HUES48 (cell line): Measurements from ENCODE around the gene PDZRN3.

Experiments used
- H3K27ac ChIP-seq: one replicate; pipeline ENCODE4 v1.7.0; 2013; ENCODE audit warnings: low read depth, low read length, inconsistent platforms
- H3K27me3 ChIP-seq: 2 replicates; pipeline ENCODE4 v1.6.1; 2013; ENCODE audit warnings: mild to moderate bottlenecking, low read length; ENCODE audit not compliant: control insufficient read depth, insufficient read depth
- H3K36me3 ChIP-seq: 2 replicates; pipeline ENCODE4 v1.6.1; 2013; ENCODE audit warnings: low read length; ENCODE audit not compliant: control insufficient read depth, insufficient read depth
- H3K4me1 ChIP-seq: 2 replicates; pipeline ENCODE4 v1.6.1; 2013; ENCODE audit warnings: mild to moderate bottlenecking, low read length; ENCODE audit not compliant: control insufficient read depth, insufficient read depth
- H3K4me3 ChIP-seq: 2 replicates; pipeline ENCODE4 v1.5.1; 2013; ENCODE audit warnings: mild to moderate bottlenecking, low read depth, low read length
- H3K9ac ChIP-seq: 2 replicates; pipeline ENCODE4 v1.6.1; 2013; ENCODE audit warnings: mild to moderate bottlenecking, low read depth, low read length, moderate library complexity
- H3K9me3 ChIP-seq: 2 replicates; pipeline ENCODE4 v1.6.1; 2013; ENCODE audit warnings: low read length; ENCODE audit not compliant: control insufficient read depth, insufficient read depth

PDZRN3 gene

GRCh38 chr3:73656241-73656890, 31.6 kb upstream of the PDZRN3 start:
- no peaks in the 10 kb centered on the region for H3K27me3 ChIP-seq
- peaks cover 11% of the 10 kb centered on the region for H3K4me1 ChIP-seq
- no peak overlapping the region for H3K9ac ChIP-seq
- H3K36me3 ChIP-seq, result no peaks in the 10 kb centered on the region
- H3K27ac ChIP-seq, result no peak overlapping the region
- H3K4me3 ChIP-seq, result no peak overlapping the region
- no peaks in the 10 kb centered on the region for H3K9me3 ChIP-seq

- H3K27ac ChIP-seq, result no peak overlapping the region
- H3K36me3 ChIP-seq, result no peaks in the 10 kb centered on the region
- H3K9ac ChIP-seq, result no peak overlapping the region
- no peaks in the 10 kb centered on the region for H3K9me3 ChIP-seq
- H3K4me1 ChIP-seq, result peaks cover 11% of the 10 kb centered on the region
- H3K27me3 ChIP-seq, result no peaks in the 10 kb centered on the region
- H3K4me3 ChIP-seq, result no peak overlapping the region
These were observed 30.5 kb upstream of the PDZRN3 start for GRCh38 chr3:73655197-73655596.

GRCh38 chr3:73653877-73654276, 29.1 kb upstream of the PDZRN3 start:
- Histone ChIP-seq H3K36me3 (no peaks in the 10 kb centered on the region), H3K4me3 (no peak overlapping the region), H3K9me3 (no peaks in the 10 kb centered on the region), H3K4me1 (peaks cover 10% of the 10 kb centered on the region), H3K9ac (no peak overlapping the region), H3K27ac (no peak overlapping the region), H3K27me3 (no peaks in the 10 kb centered on the region)

GRCh38 chr3:73653351-73653750, 28.6 kb upstream of the PDZRN3 start:
- Histone ChIP-seq H3K27me3 (no peaks in the 10 kb centered on the region), H3K4me1 (peaks cover 5% of the 10 kb centered on the region), H3K36me3 (no peaks in the 10 kb centered on the region), H3K9ac (no peak overlapping the region), H3K4me3 (no peak overlapping the region), H3K9me3 (no peaks in the 10 kb centered on the region), H3K27ac (no peak overlapping the region)

GRCh38 chr3:73652896-73653295, 28.2 kb upstream of the PDZRN3 start:
- Histone ChIP-seq H3K27ac (no peak overlapping the region), H3K4me3 (no peak overlapping the region), H3K4me1 (peaks cover under 1% of the 10 kb centered on the region), H3K9ac (no peak overlapping the region), H3K27me3 (no peaks in the 10 kb centered on the region), H3K36me3 (no peaks in the 10 kb centered on the region), H3K9me3 (no peaks in the 10 kb centered on the region)

GRCh38 chr3:73637042-73637441, 12.3 kb upstream of the PDZRN3 start:
- H3K27ac ChIP-seq, result no peak overlapping the region

GRCh38 chr3:73635254-73635653, 10.5 kb upstream of the PDZRN3 start:
- Histone ChIP-seq H3K9ac (no peak overlapping the region), H3K4me1 (peaks cover 3% of the 10 kb centered on the region; the same call in 1 of the 2 replicates), H3K4me3 (no peak overlapping the region), H3K36me3 (no peaks in the 10 kb centered on the region), H3K27ac (no peak overlapping the region), H3K27me3 (no peaks in the 10 kb centered on the region), H3K9me3 (no peaks in the 10 kb centered on the region)

More at GRCh38 chr3:73637042-73637441, 12.3 kb upstream of the PDZRN3 start:
- Histone ChIP-seq H3K9me3 (no peaks in the 10 kb centered on the region), H3K27me3 (no peaks in the 10 kb centered on the region), H3K36me3 (no peaks in the 10 kb centered on the region), H3K4me3 (no peak overlapping the region), H3K9ac (no peak overlapping the region), H3K4me1 (peaks cover 3% of the 10 kb centered on the region; the same call in 1 of the 2 replicates)

- H3K27me3 ChIP-seq, result no peaks in the 10 kb centered on the region
- no peak overlapping the region for H3K4me3 ChIP-seq
- H3K27ac ChIP-seq, result no peak overlapping the region
- H3K36me3 ChIP-seq, result no peaks in the 10 kb centered on the region
- H3K9me3 ChIP-seq, result no peaks in the 10 kb centered on the region
- peaks cover 3% of the 10 kb centered on the region; the same call in 1 of the 2 replicates for H3K4me1 ChIP-seq
- H3K9ac ChIP-seq, result no peak overlapping the region
These were observed 9.2 kb upstream of the PDZRN3 start for GRCh38 chr3:73633916-73634344.

- no peaks in the 10 kb centered on the region for H3K9me3 ChIP-seq
- H3K36me3 ChIP-seq, result no peaks in the 10 kb centered on the region
- no peaks in the 10 kb centered on the region for H3K27me3 ChIP-seq
- H3K9ac ChIP-seq, result no peak overlapping the region
- no peak overlapping the region for H3K27ac ChIP-seq
- H3K4me1 ChIP-seq, result peaks cover 3% of the 10 kb centered on the region; the same call in 1 of the 2 replicates
- no peak overlapping the region for H3K4me3 ChIP-seq
These were observed 8.7 kb upstream of the PDZRN3 start for GRCh38 chr3:73633453-73633852.

GRCh38 chr3:73626106-73626505, 1.4 kb upstream of the PDZRN3 start:
- Histone ChIP-seq H3K27ac (no peak overlapping the region), H3K27me3 (peaks cover 47% of the 10 kb centered on the region), H3K36me3 (no peaks in the 10 kb centered on the region), H3K4me3 (no peak overlapping the region), H3K4me1 (peaks cover 22% of the 10 kb centered on the region), H3K9ac (no peak overlapping the region), H3K9me3 (no peaks in the 10 kb centered on the region)

GRCh38 chr3:73624017-73624820, 522 bp downstream of the PDZRN3 start:
- H3K4me3 ChIP-seq, result peak overlapping the region; percentile 76

More at GRCh38 chr3:73624017-73624820, 522 bp downstream of the PDZRN3 start:
- Histone ChIP-seq H3K27ac (peak overlapping the region; percentile 7), H3K27me3 (peaks cover 47% of the 10 kb centered on the region), H3K9ac (peak overlapping the region; percentile 42), H3K9me3 (no peaks in the 10 kb centered on the region), H3K36me3 (no peaks in the 10 kb centered on the region), H3K4me1 (peaks cover 22% of the 10 kb centered on the region)
